ENCODE measurements around the gene ARHGEF38.
"Not testable (repeated sequence)": the region's sequence is repeated elsewhere in the genome, so short reads cannot be mapped to it uniquely, and the experiment has no call there.

The ARHGEF38 gene

GRCh38 chr4:105609819-105610218 lies 57.4 kb downstream of the ARHGEF38 start:
- not testable (repeated sequence) for DNase-seq (ENCODE audit: low spot score)

GRCh38 chr4:105613306-105613705 lies 60.9 kb downstream of the ARHGEF38 start:
- no peak for DNase-seq (ENCODE audit: low spot score)

GRCh38 chr4:105619188-105619931 lies 66.9 kb downstream of the ARHGEF38 start:
- no peak for DNase-seq (ENCODE audit: low spot score)

GRCh38 chr4:105620640-105621323 lies 68.4 kb downstream of the ARHGEF38 start:
- DNase-seq (ENCODE audit: low spot score): peak; percentile 13

- no peak for DNase-seq (ENCODE audit: low spot score)
These were observed 69.8 kb downstream of the ARHGEF38 start for GRCh38 chr4:105622269-105622668.

GRCh38 chr4:105623099-105623498 lies 70.7 kb downstream of the ARHGEF38 start:
- no peak for DNase-seq (ENCODE audit: low spot score)

GRCh38 chr4:105624530-105624929 lies 72.1 kb downstream of the ARHGEF38 start:
- DNase-seq (ENCODE audit: low spot score): peak; percentile 43

GRCh38 chr4:105625214-105625613 lies 72.8 kb downstream of the ARHGEF38 start:
- no peak for DNase-seq (ENCODE audit: low spot score)

GRCh38 chr4:105626846-105627245 lies 74.4 kb downstream of the ARHGEF38 start:
- no peak for DNase-seq (ENCODE audit: low spot score)

- no peak for DNase-seq (ENCODE audit: low spot score)
These were observed 75.2 kb downstream of the ARHGEF38 start for GRCh38 chr4:105627620-105628019.

- no peak for DNase-seq (ENCODE audit: low spot score)
These were observed 78.5 kb downstream of the ARHGEF38 start for GRCh38 chr4:105630670-105631655.

- DNase-seq (ENCODE audit: low spot score): no peak
These were observed 79.5 kb downstream of the ARHGEF38 start for GRCh38 chr4:105631818-105632400.

GRCh38 chr4:105632599-105632998 lies 80.2 kb downstream of the ARHGEF38 start:
- DNase-seq (ENCODE audit: low spot score): no peak

GRCh38 chr4:105633241-105633640 lies 80.8 kb downstream of the ARHGEF38 start:
- DNase-seq (ENCODE audit: low spot score): no peak

GRCh38 chr4:105634402-105635080 lies 82.1 kb downstream of the ARHGEF38 start:
- no peak for DNase-seq (ENCODE audit: low spot score)

- DNase-seq (ENCODE audit: low spot score): no peak
These were observed 85.2 kb downstream of the ARHGEF38 start for GRCh38 chr4:105637408-105638176.

GRCh38 chr4:105641845-105642244 lies 89.4 kb downstream of the ARHGEF38 start:
- DNase-seq (ENCODE audit: low spot score): no peak

GRCh38 chr4:105644257-105644656 lies 91.8 kb downstream of the ARHGEF38 start:
- DNase-seq (ENCODE audit: low spot score): no peak

- no peak for DNase-seq (ENCODE audit: low spot score)
These were observed 93.0 kb downstream of the ARHGEF38 start for GRCh38 chr4:105645440-105645839.

GRCh38 chr4:105650190-105650589 lies 97.8 kb downstream of the ARHGEF38 start:
- DNase-seq (ENCODE audit: low spot score): no peak

- DNase-seq (ENCODE audit: low spot score): no peak
These were observed 99.5 kb downstream of the ARHGEF38 start for GRCh38 chr4:105651884-105652283.
